ENCODE results near the gene TIAL1. TPM values are rescaled to one million over a fixed set of nuclear protein-coding genes. Genes with fewer than 3 reads are reported as not detected.

TIAL1 gene
- total and polyA plus RNA-seq, 2 of the 4 experiments (the other 2 are of a cell fraction): 28.0 to 83.5 TPM

GRCh38 chr10:119614686-119615085 is 17.9 kb upstream of the TIAL1 start:
- no peak overlapping the region for H3K14ac ChIP-seq (replicated peaks; ENCODE audit: low read depth, low read length)
- no peak overlapping the region for H2AK9ac ChIP-seq (replicated peaks; ENCODE audit: low read depth, low read length, poor library complexity)
- no peak overlapping the region for H3K4me3 ChIP-seq (ENCODE audit: insufficient read depth, low read depth, low read length)
- no peak overlapping the region for H3K18ac ChIP-seq (ENCODE audit: low read depth, low read length)
- H3K4ac ChIP-seq (ENCODE audit: low read depth, low read length): no peak overlapping the region
- H2BK5ac ChIP-seq (ENCODE audit: low read depth, low read length, poor library complexity, severe bottlenecking): no peak overlapping the region
- POLR2A ChIA-PET (ENCODE audit: unreplicated experiment): no interaction called here
- no peak overlapping the region for H3K56ac ChIP-seq (ENCODE audit: extremely low read depth, insufficient read depth, low read length)
- intact Hi-C loops (cut with micrococcal nuclease): no loop called here
- H4K5ac ChIP-seq (ENCODE audit: low read depth, low read length): no peak overlapping the region
- CTCF ChIA-PET: interaction anchor here (0.5 kb wide), 1 partner anchor 24 kb away, joined by 3 read pairs; no protein-coding TSS in a partner anchor
- no peak overlapping the region for H3K9ac ChIP-seq (ENCODE audit: low read depth, low read length)
- H3K9me3 ChIP-seq (ENCODE audit: control insufficient read depth, insufficient read depth, low read length): no peaks in the 10 kb centered on the region
- DNase-seq: no peak
- H3K23ac ChIP-seq (ENCODE audit: low read depth, low read length): no peak overlapping the region
- no peak overlapping the region for H3K27ac ChIP-seq (ENCODE audit: insufficient read depth, low read length)
- dilution Hi-C loops (cut with HindIII; ENCODE audit: low sequenced_read_pairs, unreplicated experiment): no loop called here
- no peak overlapping the region for H4K8ac ChIP-seq (ENCODE audit: low read depth in 2 of 2, low read length in 2 of 2)
- H4K91ac ChIP-seq (ENCODE audit: insufficient read depth, low read depth, low read length): no peak overlapping the region
- H3K4me1 ChIP-seq (ENCODE audit: control insufficient read depth, insufficient read depth, low read length): no peaks in the 10 kb centered on the region
- no peaks in the 10 kb centered on the region for H3K79me1 ChIP-seq (ENCODE audit: low read depth in 1 of 2, low read length in 2 of 2)
- no peak overlapping the region for H2AFZ ChIP-seq (replicated peaks; ENCODE audit: low read length, poor library complexity)
- no peaks in the 10 kb centered on the region for H3K27me3 ChIP-seq (ENCODE audit: control insufficient read depth, insufficient read depth, low read length)
- H2BK20ac ChIP-seq (ENCODE audit: low read depth, low read length): no peak overlapping the region
- no peaks in the 10 kb centered on the region for H4K20me1 ChIP-seq (ENCODE audit: insufficient read depth, low read length)
- no peak overlapping the region for H3K4me2 ChIP-seq (ENCODE audit: low read depth, low read length)
- no peak overlapping the region for H2BK120ac ChIP-seq (ENCODE audit: low read depth, low read length)
- no peaks in the 10 kb centered on the region for H3K36me3 ChIP-seq (ENCODE audit: control insufficient read depth, insufficient read depth, low read length)
- no peak overlapping the region for H2BK15ac ChIP-seq (ENCODE audit: low read depth, low read length)
- in situ Hi-C loops (cut with MboI; ENCODE audit: low sequenced_read_pairs): no loop called here
- no TSS peak for BruUV-seq (replicated peaks)
- no peak overlapping the region for H2AK5ac ChIP-seq (ENCODE audit: low read depth, low read length)
- WGBS, 2 experiments (ENCODE audit: extremely low coverage in 2 of 2, insufficient read length in 1 of 2): no CpG with 5 or more reads among the region's 5 CpGs
- H3K9me1 ChIP-seq (ENCODE audit: insufficient read depth, low read length): no peaks in the 10 kb centered on the region; the same call in 1 of the 2 replicates
- ATAC-seq (ENCODE audit: low read depth): no peak
- TF ChIP-seq CHD1 (IDR thresholded peaks at IDR 0.05; ENCODE audit: low read depth, low read length) (no peak), CTCF (conservative IDR thresholded peaks at IDR 0.05; ENCODE audit: low read depth, low read length) (no peak), SMC3 (IDR thresholded peaks at IDR 0.05; ENCODE audit: low read depth, low read length) (no peak), NFE2L2 (IDR thresholded peaks at IDR 0.05; ENCODE audit: low read depth, low read length) (no peak), MAFK (IDR thresholded peaks at IDR 0.05; ENCODE audit: low read depth, low read length) (no peak), MXI1 (IDR thresholded peaks at IDR 0.05; ENCODE audit: borderline replicate concordance, low read depth, low read length) (no peak), MAZ (IDR thresholded peaks at IDR 0.05; ENCODE audit: borderline replicate concordance, low read depth, low read length) (no peak), USF2 (IDR thresholded peaks at IDR 0.05; ENCODE audit: low read depth, low read length) (no peak), POLR2A (IDR thresholded peaks at IDR 0.05; ENCODE audit: low read depth, low read length) (no peak), CEBPB (IDR thresholded peaks at IDR 0.05; ENCODE audit: low read depth, low read length) (no peak), FOS (IDR thresholded peaks at IDR 0.05; ENCODE audit: low read depth, low read length) (no peak), RCOR1 (IDR thresholded peaks at IDR 0.05; ENCODE audit: insufficient replicate concordance, low read length) (no peak), RAD21 (IDR thresholded peaks at IDR 0.05; ENCODE audit: low read length) (no peak)

All from IMR-90 (cell line).